Measurements from ENCODE around the gene CAMK2G.

DNA sequence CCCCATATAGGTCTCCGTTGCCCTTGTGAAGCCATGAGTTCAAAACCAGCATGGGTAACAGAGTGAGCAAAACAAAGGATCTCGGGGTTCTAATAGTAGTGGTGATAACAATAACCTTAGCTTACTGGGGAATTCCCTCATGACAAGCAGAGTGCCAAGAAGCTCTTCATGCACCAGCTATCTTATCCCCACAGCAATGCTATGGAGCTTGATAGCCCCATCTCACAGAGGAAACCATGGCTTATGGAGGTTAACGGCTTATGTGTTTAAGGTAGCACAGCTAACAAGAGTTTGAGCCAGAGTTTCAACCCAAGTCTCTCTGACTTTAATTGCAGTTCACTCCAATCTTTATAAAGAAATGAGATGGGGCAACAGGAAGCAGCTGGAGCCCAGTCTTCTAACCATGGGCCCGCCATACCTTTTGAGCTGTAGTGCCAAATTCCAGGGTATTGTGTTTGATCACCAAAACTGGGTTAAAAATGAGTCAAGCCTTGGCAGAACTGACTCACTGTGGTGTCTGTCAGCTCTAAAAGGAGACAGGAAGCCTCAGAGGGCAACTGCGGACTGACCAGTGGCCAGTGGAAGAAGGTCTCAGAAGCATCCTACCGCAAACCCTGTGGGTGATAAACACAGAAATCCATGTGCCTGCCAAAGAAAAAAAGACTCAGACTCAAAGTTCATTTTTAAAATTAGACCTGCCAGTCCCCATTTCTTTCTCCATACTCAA is 20.1 kb upstream of the CAMK2G start:
- TF ChIP-seq ZNF70 (CRISPR knock-in tag; IDR thresholded peaks at IDR 0.05) (no peak), ZFP30 (CRISPR knock-in tag; IDR thresholded peaks at IDR 0.05) (no peak), ARNTL (CRISPR knock-in tag; IDR thresholded peaks at IDR 0.05; ENCODE audit: borderline replicate concordance, low read depth) (no peak), BACH2 (CRISPR knock-in tag; IDR thresholded peaks at IDR 0.05; ENCODE audit: borderline replicate concordance) (no peak), ZNF8 (CRISPR knock-in tag; IDR thresholded peaks at IDR 0.05) (no peak)
